HG03460 (cell line): ENCODE results near the gene ACTL6A.

ENCODE experiments used
- ATAC-seq: cut with Tn5 transposase; IDR thresholded peaks from one replicate; pipeline ENCODE4 v1.9.1; 2021; ENCODE audit not compliant: unreplicated experiment

Gene ACTL6A

GRCh38 chr3:179589143-179589542, 26.4 kb downstream of the ACTL6A start:
- ATAC-seq, result no peak

GRCh38 chr3:179590669-179591068, 27.9 kb downstream of the ACTL6A start:
- no peak for ATAC-seq

GRCh38 chr3:179591313-179591712, 28.6 kb downstream of the ACTL6A start:
- ATAC-seq, result no peak

- ATAC-seq, result no peak
Observed at GRCh38 chr3:179599531-179599930, 36.8 kb downstream of the ACTL6A start.

DNA sequence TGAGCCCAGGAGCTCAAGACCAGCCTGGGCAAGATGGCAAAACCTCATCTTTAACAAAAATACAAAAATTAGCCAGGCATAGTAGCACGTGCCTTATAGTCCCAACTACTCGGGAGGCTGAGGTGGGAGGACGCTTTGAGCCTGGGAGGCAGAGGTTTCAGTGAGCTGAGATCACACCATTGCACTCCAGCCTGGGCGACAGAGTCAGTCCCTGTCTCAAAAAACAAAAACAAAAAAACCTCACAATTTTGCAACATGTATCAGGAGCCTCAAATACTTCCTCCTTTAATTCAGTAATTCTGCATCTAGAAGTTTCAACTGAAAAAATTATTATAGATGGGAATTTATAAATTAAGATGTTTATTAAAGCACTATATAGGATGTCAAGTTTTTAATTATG, 40.6 kb downstream of the ACTL6A start:
- ATAC-seq, result no peak

DNA sequence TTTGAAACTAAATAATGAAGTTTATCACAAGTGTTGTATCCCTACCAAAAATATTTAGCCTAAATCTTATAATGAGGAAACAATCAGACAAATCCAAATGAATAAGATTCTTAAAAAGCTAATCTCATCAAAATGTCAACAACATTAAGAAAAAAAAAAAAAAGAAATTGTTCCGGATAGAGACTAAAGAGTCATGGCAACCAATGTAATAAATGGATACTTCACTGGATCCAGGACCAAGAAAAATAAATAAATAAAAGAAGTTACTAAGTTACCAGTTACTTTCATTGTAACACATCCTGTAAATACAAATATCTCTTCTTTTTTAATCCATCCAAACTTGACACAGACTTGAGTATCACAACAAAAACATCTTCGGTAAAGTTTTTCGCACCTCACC, 41.1 kb downstream of the ACTL6A start:
- ATAC-seq, result no peak

- ATAC-seq, result peak; percentile 97
Observed at GRCh38 chr3:179604321-179605078, 41.8 kb downstream of the ACTL6A start, which contains the start of the genes MRPL47 and NDUFB5. MRPL47 (minus strand) TSS chr3:179604638; CDS start chr3:179604624, 14 bp downstream. NDUFB5 (plus strand) TSS chr3:179604794; CDS start chr3:179604816, 22 bp downstream.

DNA sequence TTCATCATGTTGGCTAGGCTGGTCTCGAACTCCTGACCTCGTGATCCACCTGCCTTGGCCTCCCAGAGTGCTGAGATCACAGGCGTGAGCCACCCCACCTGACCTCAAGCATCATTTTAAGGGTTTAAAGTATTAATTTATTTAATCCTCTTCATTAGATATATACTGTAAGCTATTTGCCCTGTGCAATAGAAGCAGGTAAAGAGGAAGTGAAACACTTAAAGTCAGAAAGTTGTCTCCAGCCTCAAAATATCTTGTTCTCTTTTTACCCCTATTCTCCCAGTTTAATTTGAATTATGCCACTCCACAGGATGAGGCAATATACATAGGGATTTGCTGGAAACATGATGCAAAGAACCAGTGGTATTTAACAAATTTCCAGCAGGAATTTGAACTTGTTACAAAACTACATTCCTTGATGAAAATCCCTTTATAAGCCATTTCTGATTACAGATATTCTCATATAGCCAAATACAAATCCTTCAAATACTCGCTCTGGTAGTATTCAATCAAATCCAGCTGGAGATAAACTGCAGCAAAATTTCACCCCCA, 43.9 kb downstream of the ACTL6A start:
- ATAC-seq, result no peak

DNA sequence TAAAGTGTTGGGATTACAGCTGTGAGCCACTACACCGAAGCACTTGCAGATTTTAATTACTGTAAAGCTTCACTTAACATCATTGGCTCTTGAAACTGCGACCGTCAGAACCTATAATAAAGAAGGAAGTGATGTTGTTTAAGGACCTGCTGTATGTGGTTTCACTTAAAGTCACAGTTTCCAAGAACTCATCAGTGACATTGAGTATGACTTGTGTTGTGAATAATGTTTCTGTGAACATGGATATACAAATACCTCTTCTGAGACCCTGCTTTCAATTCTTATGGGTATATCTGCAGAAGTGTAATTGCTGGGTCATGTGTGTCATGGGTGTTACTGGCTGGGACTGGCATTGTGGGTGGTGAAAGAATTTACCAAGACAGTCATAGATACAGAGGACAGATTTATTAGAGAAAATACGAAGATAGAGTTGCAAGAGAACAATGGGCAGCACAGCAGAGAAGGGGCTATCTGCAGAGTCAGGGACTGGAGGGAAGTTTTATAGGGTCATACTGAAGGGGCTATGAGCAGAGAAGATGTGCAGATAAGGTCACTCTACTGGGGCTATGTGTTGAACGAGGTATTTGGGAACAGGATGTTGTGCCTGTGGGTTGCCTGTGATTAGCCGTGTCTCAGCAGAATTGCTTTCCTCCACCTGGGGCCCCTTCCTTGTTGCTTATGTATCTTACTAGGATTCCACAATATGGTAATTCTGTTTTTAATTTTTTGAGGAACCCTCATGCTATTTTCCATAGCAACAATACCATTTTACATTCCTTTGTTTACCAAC, 46.4 kb downstream of the ACTL6A start:
- peak; percentile 50 for ATAC-seq

DNA sequence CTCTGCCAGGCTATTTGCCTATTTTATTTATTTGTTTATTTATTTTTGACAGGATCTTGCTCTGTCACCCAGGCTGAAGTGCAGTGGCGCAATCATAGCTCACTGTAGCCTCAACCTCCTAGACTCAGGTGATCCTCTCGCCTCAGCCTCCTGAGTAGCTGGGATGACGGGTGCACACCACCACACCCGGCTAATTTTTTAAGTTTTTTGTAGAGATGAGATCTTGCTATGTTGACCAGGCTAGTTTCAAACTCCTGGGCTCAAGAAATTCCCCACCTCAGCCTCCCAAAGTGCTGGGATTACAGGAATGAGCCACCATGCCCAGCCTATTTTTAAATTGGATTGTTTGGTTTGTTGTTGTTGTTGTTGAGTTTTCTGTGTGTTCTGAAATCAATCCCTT, 47.3 kb downstream of the ACTL6A start:
- no peak for ATAC-seq

GRCh38 chr3:179613807-179614206, 51.1 kb downstream of the ACTL6A start:
- ATAC-seq, result no peak

GRCh38 chr3:179615458-179616173, 52.9 kb downstream of the ACTL6A start:
- no peak for ATAC-seq

DNA sequence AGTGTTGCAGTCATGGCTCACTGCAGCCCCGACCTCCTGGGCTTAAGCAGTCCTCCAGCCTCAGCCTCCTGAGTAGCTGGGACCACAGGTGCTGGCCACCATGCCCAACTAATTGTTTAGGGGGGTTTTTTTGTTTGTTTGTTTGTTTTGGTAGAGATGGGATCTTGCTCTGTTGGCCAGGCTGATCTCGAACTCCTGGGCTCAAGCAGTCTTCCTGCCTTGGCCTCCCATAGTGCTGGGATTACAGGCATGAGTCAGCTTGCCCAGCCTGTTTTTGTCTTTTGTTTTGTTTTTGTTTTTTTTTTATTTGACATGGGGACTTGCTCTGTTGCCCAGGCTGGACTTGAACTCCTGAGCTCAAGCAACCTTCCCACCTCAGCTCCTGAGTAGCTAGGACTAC, 59.3 kb downstream of the ACTL6A start:
- ATAC-seq, result no peak

GRCh38 chr3:179624451-179624850, 61.7 kb downstream of the ACTL6A start:
- no peak for ATAC-seq

DNA sequence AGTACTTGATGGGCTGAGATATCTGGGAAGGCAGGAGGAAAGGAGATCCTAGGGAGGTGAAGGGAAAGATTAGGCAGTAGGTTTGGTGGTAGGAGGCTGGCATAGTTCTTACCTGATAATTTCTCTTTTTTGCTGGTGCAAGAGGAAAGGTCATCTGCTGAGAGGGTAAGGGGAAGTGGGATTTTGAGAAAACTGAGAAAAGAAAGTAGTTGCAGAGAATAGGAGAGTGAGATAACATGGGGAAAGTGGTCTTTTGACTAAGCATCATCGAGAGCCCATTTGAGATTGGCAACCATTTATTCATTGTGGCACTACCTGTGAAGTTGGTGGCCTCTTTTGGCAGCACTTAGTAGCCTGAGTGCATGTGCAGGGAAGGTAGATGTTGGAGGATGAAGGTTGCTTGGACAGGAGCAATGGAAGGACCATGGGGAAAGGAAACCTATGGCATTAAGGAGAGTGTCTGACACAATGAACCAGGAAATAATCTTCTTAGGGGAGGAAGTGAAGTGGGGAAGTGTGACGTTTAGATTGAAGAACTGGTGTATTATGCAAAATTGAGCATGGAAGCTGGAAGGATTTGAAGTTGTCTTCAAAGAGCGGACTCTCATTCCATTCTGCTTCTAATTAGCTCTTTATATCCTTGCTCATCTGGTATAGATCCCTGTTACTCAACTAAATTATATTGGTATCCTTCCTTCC, 68.2 kb downstream of the ACTL6A start:
- ATAC-seq, result no peak
